Stomach smooth muscle (tissue), 2 donors: Measurements from ENCODE around the gene CDHR2.

Source experiments
- H3K27ac ChIP-seq: one replicate; pipeline ENCODE4 v1.7.0; 2013; ENCODE audit warnings: mild to moderate bottlenecking, low read length, inconsistent platforms
- H3K27me3 ChIP-seq, 2 donors: one replicate each; pipeline ENCODE4 v1.7.0; 2013; ENCODE audit warnings: low read length in 2 of 2; ENCODE audit not compliant: insufficient read depth in 2 of 2, control insufficient read depth in 1 of 2
- H3K36me3 ChIP-seq, 2 donors: one replicate each; pipeline ENCODE4 v1.7.0; 2013; ENCODE audit warnings: low read length in 2 of 2; ENCODE audit not compliant: control insufficient read depth in 2 of 2, insufficient read depth in 2 of 2
- H3K4me1 ChIP-seq: one replicate; pipeline ENCODE4 v1.7.0; 2013; ENCODE audit warnings: low read length; ENCODE audit not compliant: control insufficient read depth, insufficient read depth
- H3K4me3 ChIP-seq, 2 donors: one replicate each; pipeline ENCODE4 v1.7.0; 2013; ENCODE audit warnings: low read length in 2 of 2
- H3K9ac ChIP-seq, 2 donors: one replicate each; pipeline ENCODE4 v1.7.0; 2013; ENCODE audit warnings: low read length in 2 of 2, mild to moderate bottlenecking in 1 of 2
- H3K9me3 ChIP-seq, 2 donors: one replicate each; pipeline ENCODE4 v1.7.0; 2013; ENCODE audit warnings: low read length in 2 of 2; ENCODE audit not compliant: control insufficient read depth in 2 of 2
- donor health status: healthy.
- donor health status: Pancreatic carcinoma.

Gene CDHR2

GRCh38 chr5:176541338-176542134 is 7.6 kb upstream of the CDHR2 start:
- Histone ChIP-seq H3K4me1 (peaks cover 26% of the 10 kb centered on the region), H3K9ac (no peak overlapping the region), H3K4me3 (no peak overlapping the region)

GRCh38 chr5:176542135-176542595 is 7.0 kb upstream of the CDHR2 start:
- Histone ChIP-seq H3K9ac (peak overlapping the region; percentile 66 to 72), H3K4me1 (peaks cover 26% of the 10 kb centered on the region), H3K9me3 (no peaks in the 10 kb centered on the region), H3K4me3 (peak overlapping the region; percentile 63 to 84), H3K27me3 (no peaks in the 10 kb centered on the region), H3K36me3 (no peaks in the 10 kb centered on the region), H3K27ac (peak overlapping the region; percentile 62)

More at GRCh38 chr5:176541338-176542134, 7.6 kb upstream of the CDHR2 start:
- peak overlapping the region; percentile 62 for H3K27ac ChIP-seq
- H3K27me3 ChIP-seq = no peaks in the 10 kb centered on the region
- no peaks in the 10 kb centered on the region for H3K36me3 ChIP-seq
- no peaks in the 10 kb centered on the region for H3K9me3 ChIP-seq

- H3K27ac ChIP-seq = peak overlapping the region; percentile 82
- H3K9me3 ChIP-seq = no peaks in the 10 kb centered on the region
- H3K4me1 ChIP-seq = peaks cover 26% of the 10 kb centered on the region
- H3K4me3 ChIP-seq = peak overlapping the region; percentile 84 to 93
- H3K27me3 ChIP-seq = no peaks in the 10 kb centered on the region
- H3K9ac ChIP-seq = peak overlapping the region; percentile 66 to 72
- no peaks in the 10 kb centered on the region for H3K36me3 ChIP-seq
Measured at GRCh38 chr5:176542596-176543427, 6.3 kb upstream of the CDHR2 start.

GRCh38 chr5:176543428-176544182 is 5.5 kb upstream of the CDHR2 start:
- H3K9ac ChIP-seq = peak overlapping the region; percentile 91 to 95
- H3K27me3 ChIP-seq = no peaks in the 10 kb centered on the region
- H3K4me1 ChIP-seq = peaks cover 21% of the 10 kb centered on the region
- no peaks in the 10 kb centered on the region for H3K9me3 ChIP-seq
- H3K27ac ChIP-seq = peak overlapping the region; percentile 82
- peak overlapping the region; percentile 84 to 93 for H3K4me3 ChIP-seq
- H3K36me3 ChIP-seq = no peaks in the 10 kb centered on the region

- peaks cover 0 to 3% of the 10 kb centered on the region in 2 donors for H3K27me3 ChIP-seq
- no peaks in the 10 kb centered on the region for H3K9me3 ChIP-seq
- no peaks in the 10 kb centered on the region for H3K36me3 ChIP-seq
- H3K27ac ChIP-seq = no peak overlapping the region
- H3K4me1 ChIP-seq = peaks cover 21% of the 10 kb centered on the region
- no peak overlapping the region for H3K4me3 ChIP-seq
- H3K9ac ChIP-seq = no peak overlapping the region
Measured at GRCh38 chr5:176545388-176545736, 3.8 kb upstream of the CDHR2 start.

- Histone ChIP-seq H3K27ac (no peak overlapping the region), H3K4me1 (peaks cover 24% of the 10 kb centered on the region), H3K9me3 (no peaks in the 10 kb centered on the region), H3K27me3 (peaks cover 3% of the 10 kb centered on the region in 2 donors), H3K36me3 (no peaks in the 10 kb centered on the region), H3K4me3 (no peak overlapping the region), H3K9ac (no peak overlapping the region)
Measured at GRCh38 chr5:176545737-176546509, 3.2 kb upstream of the CDHR2 start.

GRCh38 chr5:176547802-176548201 is 1.3 kb upstream of the CDHR2 start:
- H3K9me3 ChIP-seq = no peaks in the 10 kb centered on the region
- H3K27ac ChIP-seq = no peak overlapping the region
- H3K4me1 ChIP-seq = peaks cover 11% of the 10 kb centered on the region
- H3K27me3 ChIP-seq = peaks cover 9 to 11% of the 10 kb centered on the region in 2 donors
- no peak overlapping the region for H3K9ac ChIP-seq
- no peaks in the 10 kb centered on the region for H3K36me3 ChIP-seq
- H3K4me3 ChIP-seq = no peak overlapping the region

- H3K9me3 ChIP-seq = no peaks in the 10 kb centered on the region
- H3K4me3 ChIP-seq = no peak overlapping the region
- H3K27ac ChIP-seq = no peak overlapping the region
- peaks cover 16 to 19% of the 10 kb centered on the region in 2 donors for H3K27me3 ChIP-seq
- H3K36me3 ChIP-seq = no peaks in the 10 kb centered on the region
- no peak overlapping the region for H3K9ac ChIP-seq
- peaks cover 3% of the 10 kb centered on the region for H3K4me1 ChIP-seq
Measured at GRCh38 chr5:176549871-176550270, 729 bp downstream of the CDHR2 start.

GRCh38 chr5:176550275-176550831 is 1.2 kb downstream of the CDHR2 start:
- H3K36me3 ChIP-seq = no peaks in the 10 kb centered on the region
- H3K4me1 ChIP-seq = peaks cover 3% of the 10 kb centered on the region
- no peaks in the 10 kb centered on the region for H3K9me3 ChIP-seq
- H3K27ac ChIP-seq = no peak overlapping the region
- no peak overlapping the region for H3K9ac ChIP-seq
- H3K27me3 ChIP-seq = peaks cover 16 to 19% of the 10 kb centered on the region in 2 donors
- no peak overlapping the region for H3K4me3 ChIP-seq
